Measurements from ENCODE around the gene ZC3H12D. TPM values are rescaled to one million over a fixed set of nuclear protein-coding genes. Genes with fewer than 3 reads are reported as not detected.
A peak's percentile ranks its signal among the peaks of the same experiment; 100 is the strongest.

The ZC3H12D gene
- total and polyA plus RNA-seq, 9 of the 15 experiments (the other 6 are each of a cell fraction or from before 2014, with no cell fraction given), result 0.04 to 0.27 (median 0.05) TPM; not detected in 3

DNA sequence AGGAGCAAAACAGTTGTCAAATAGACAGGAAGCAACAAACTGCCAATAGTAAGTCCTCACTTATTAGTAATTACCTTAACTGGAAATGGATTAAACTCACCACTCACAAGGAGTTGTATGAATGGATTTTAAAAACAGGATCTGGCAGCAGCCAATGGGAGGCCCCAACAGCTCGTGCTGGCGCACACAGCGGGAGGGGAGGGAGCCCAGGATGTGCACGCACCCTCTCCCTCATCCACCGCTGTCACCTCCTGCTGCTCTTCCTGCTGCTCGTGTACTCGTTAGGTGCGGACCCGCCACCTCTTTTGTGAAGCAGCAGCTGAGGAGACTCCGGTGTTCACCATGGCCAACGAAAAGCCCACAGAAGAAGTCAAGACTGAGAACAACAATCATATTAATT is 84.8 kb downstream of the ZC3H12D start, which contains the start of gene SUMO4:
Gene SUMO4 (plus strand): TSS at position 213 of the 400 bp plus-strand sequence. CDS start 130 bp downstream, at position 343.
- POLR2A ChIA-PET, result interaction anchor here (0.7 kb wide), 1 partner anchor 57 kb away, joined by 3 read pairs; no protein-coding TSS in a partner anchor
- Histone ChIP-seq H3K79me2 (ENCODE audit: control insufficient read depth, insufficient read depth, low read length) (no peaks in the 10 kb centered on the region), H3K27ac (ENCODE audit: extremely low read depth, low read depth, low read length) (no peak within 1 kb of the TSS), H3K4me2 (ENCODE audit: insufficient read depth, low read length) (no peak within 1 kb of the TSS), H3K27me3 (ENCODE audit: control insufficient read depth in 2 of 2, insufficient read depth in 2 of 2, low read length in 2 of 2) (no peaks in the 10 kb centered on the region), H3K36me3 (ENCODE audit: control insufficient read depth, insufficient read depth, low read length) (peaks cover 38% of the 10 kb centered on the region), H3K9me1 (ENCODE audit: control insufficient read depth, insufficient read depth, low read length) (no peaks in the 10 kb centered on the region), H4K20me1 (replicated peaks; ENCODE audit: control insufficient read depth, insufficient read depth, low read length) (no peaks in the 10 kb centered on the region), H3K4me1 (replicated peaks in 1 of 2; ENCODE audit: control insufficient read depth in 2 of 2, insufficient read depth in 2 of 2, low read length in 2 of 2) (no peaks in the 10 kb centered on the region), H2AFZ (ENCODE audit: low read depth, low read length) (no peak within 1 kb of the TSS), H3K9ac (ENCODE audit: insufficient read depth in 1 of 2, low read depth in 2 of 2, low read length in 2 of 2) (no peak within 1 kb of the TSS), H3K4me3 (no peak within 1 kb of the TSS), H3K9me3 (replicated peaks; ENCODE audit: control insufficient read depth, insufficient read depth, low read depth, low read length) (no peaks in the 10 kb centered on the region)
- TF ChIP-seq MYBL2 (IDR thresholded peaks at IDR 0.05; ENCODE audit: low read depth), result no peak
- TF ChIP-seq MYBL2 (CRISPR knock-in tag; IDR thresholded peaks at IDR 0.05; ENCODE audit: borderline replicate concordance), result no peak
- TF ChIP-seq, protein P1, sequence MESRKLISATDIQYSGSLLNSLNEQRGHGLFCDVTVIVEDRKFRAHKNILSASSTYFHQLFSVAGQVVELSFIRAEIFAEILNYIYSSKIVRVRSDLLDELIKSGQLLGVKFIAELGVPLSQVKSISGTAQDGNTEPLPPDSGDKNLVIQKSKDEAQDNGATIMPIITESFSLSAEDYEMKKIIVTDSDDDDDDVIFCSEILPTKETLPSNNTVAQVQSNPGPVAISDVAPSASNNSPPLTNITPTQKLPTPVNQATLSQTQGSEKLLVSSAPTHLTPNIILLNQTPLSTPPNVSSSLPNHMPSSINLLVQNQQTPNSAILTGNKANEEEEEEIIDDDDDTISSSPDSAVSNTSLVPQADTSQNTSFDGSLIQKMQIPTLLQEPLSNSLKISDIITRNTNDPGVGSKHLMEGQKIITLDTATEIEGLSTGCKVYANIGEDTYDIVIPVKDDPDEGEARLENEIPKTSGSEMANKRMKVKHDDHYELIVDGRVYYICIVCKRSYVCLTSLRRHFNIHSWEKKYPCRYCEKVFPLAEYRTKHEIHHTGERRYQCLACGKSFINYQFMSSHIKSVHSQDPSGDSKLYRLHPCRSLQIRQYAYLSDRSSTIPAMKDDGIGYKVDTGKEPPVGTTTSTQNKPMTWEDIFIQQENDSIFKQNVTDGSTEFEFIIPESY (CRISPR knock-in tag; IDR thresholded peaks at IDR 0.05), result peak; percentile 76
- TF ChIP-seq, protein P2, sequence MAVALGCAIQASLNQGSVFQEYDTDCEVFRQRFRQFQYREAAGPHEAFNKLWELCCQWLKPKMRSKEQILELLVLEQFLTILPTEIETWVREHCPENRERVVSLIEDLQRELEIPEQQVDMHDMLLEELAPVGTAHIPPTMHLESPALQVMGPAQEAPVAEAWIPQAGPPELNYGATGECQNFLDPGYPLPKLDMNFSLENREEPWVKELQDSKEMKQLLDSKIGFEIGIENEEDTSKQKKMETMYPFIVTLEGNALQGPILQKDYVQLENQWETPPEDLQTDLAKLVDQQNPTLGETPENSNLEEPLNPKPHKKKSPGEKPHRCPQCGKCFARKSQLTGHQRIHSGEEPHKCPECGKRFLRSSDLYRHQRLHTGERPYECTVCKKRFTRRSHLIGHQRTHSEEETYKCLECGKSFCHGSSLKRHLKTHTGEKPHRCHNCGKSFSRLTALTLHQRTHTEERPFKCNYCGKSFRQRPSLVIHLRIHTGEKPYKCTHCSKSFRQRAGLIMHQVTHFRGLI (CRISPR knock-in tag; IDR thresholded peaks at IDR 0.05), result no peak
- CTCF ChIA-PET (ENCODE audit: low intra/inter-chr PET ratio), result no interaction called here
- WGBS (ENCODE audit: insufficient coverage, low coverage, missing lambda C conversion rate), result 97% methylated on average over 11 of the region's 11 CpGs
- DNase-seq (ENCODE audit: extremely low read depth in 1 of 4, low spot score in 3 of 4), result peak in 2 of 4 experiments; percentile 21 to 25
- no peak for FAIRE-seq
- in situ Hi-C loops (cut with MboI) (no loop called here), intact Hi-C loops (cut with micrococcal nuclease) (no loop called here)
- ATAC-seq, result no peak
- BruUV-seq (replicated peaks), result no TSS peak

Data from K562 (cell line).